OCI-LY1 (cell line): Measurements from ENCODE around the gene VPS37C.

Source experiments
- H2AFZ ChIP-seq: fragments of 200-600 bp; sonication (generic), shearing (Covaris generic); 2 replicates; pipeline ENCODE4 v1.6.0; 2014; ENCODE audit warnings: antibody characterized with exemption, mild to moderate bottlenecking, low read length
- H3F3A ChIP-seq: fragments of 200-600 bp; sonication (generic), shearing (Covaris generic); 2 replicates; pipeline ENCODE4 v1.6.0; 2014; ENCODE audit warnings: mild to moderate bottlenecking, antibody characterized with exemption, low read length, moderate library complexity; ENCODE audit not compliant: insufficient read depth
- H3K27ac ChIP-seq: fragments of 200-600 bp; sonication (generic); 2 replicates; pipeline ENCODE4 v1.5.1; 2014; ENCODE audit warnings: low read length, mixed run types, mild to moderate bottlenecking, low read depth; ENCODE audit not compliant: poor library complexity, severe bottlenecking
- H3K27me3 ChIP-seq: fragments of 200-600 bp; sonication (generic); 2 replicates; pipeline ENCODE4 v1.6.0; 2014; ENCODE audit warnings: antibody characterized with exemption, mild to moderate bottlenecking, low read length, moderate library complexity; ENCODE audit not compliant: insufficient read depth
- H3K36me3 ChIP-seq: fragments of 200-600 bp; sonication (generic); 2 replicates; pipeline ENCODE4 v1.6.1; 2014; ENCODE audit warnings: mild to moderate bottlenecking, antibody characterized with exemption, low read length, moderate library complexity, mixed read lengths; ENCODE audit not compliant: insufficient read depth
- H3K4me1 ChIP-seq: fragments of 200-600 bp; sonication (generic); 2 replicates; pipeline ENCODE4 v1.5.1; 2014; ENCODE audit warnings: mild to moderate bottlenecking, low read length, moderate library complexity; ENCODE audit not compliant: insufficient read depth, severe bottlenecking
- H3K4me2 ChIP-seq: fragments of 200-600 bp; sonication (generic), shearing (Covaris generic); 2 replicates; pipeline ENCODE4 v1.6.1; 2014; ENCODE audit warnings: low read length
- H3K4me3 ChIP-seq: fragments of 200-600 bp; sonication (generic); 2 replicates; pipeline ENCODE4 v1.5.1; 2014; ENCODE audit warnings: low read length, low read depth, mild to moderate bottlenecking, mixed read lengths; ENCODE audit not compliant: poor library complexity, severe bottlenecking
- H3K79me2 ChIP-seq: fragments of 200-600 bp; shearing (Covaris generic); 2 replicates; pipeline ENCODE4 v1.6.1; 2016; ENCODE audit warnings: mixed run types, low read length, mixed read lengths; ENCODE audit not compliant: insufficient read depth
- H3K9ac ChIP-seq: fragments of 200-600 bp; sonication (generic), shearing (Covaris generic); 2 replicates; pipeline ENCODE4 v1.6.1; 2014; ENCODE audit warnings: mild to moderate bottlenecking, low read length, mixed read lengths
- H3K9me2 ChIP-seq: fragments of 200-600 bp; sonication (generic), shearing (Covaris generic); 2 replicates; pipeline ENCODE4 v1.6.1; 2014; ENCODE audit warnings: low read depth, mild to moderate bottlenecking, low read length, mixed read lengths
- H3K9me3 ChIP-seq: fragments of 200-600 bp; shearing (Covaris generic); 2 replicates; pipeline ENCODE4 v1.6.1; 2014; ENCODE audit warnings: low read length, mixed read lengths
- H4K20me1 ChIP-seq: fragments of 200-600 bp; sonication (generic), shearing (Covaris generic); 2 replicates; pipeline ENCODE4 v1.6.0; 2016; ENCODE audit warnings: mild to moderate bottlenecking, low read length; ENCODE audit not compliant: insufficient read depth
- CTCF ChIP-seq: fragments of 200-600 bp; sonication (generic), shearing (Covaris generic); IDR thresholded peaks from 2 replicates; pipeline ENCODE4 v1.5.1; 2017; ENCODE audit warnings: mild to moderate bottlenecking, antibody characterized with exemption, low read length, moderate library complexity, mixed read lengths
- EZH2 ChIP-seq: fragments of 200-600 bp; sonication (generic), shearing (Covaris generic); IDR thresholded peaks from 2 replicates; pipeline ENCODE4 v1.8.0; 2017; ENCODE audit warnings: borderline replicate concordance, mixed run types, mild to moderate bottlenecking, antibody characterized with exemption, low read length, moderate library complexity, mixed read lengths

VPS37C gene

GRCh38 chr11:61133145-61133544, 28.1 kb downstream of the VPS37C start:
- no peaks in the 10 kb centered on the region for H3K9me2 ChIP-seq
- H3K9me3 ChIP-seq: no peaks in the 10 kb centered on the region

GRCh38 chr11:61132646-61133045, 28.6 kb downstream of the VPS37C start:
- H3K79me2 ChIP-seq: no peaks in the 10 kb centered on the region
- H3K4me1 ChIP-seq: peaks cover 10% of the 10 kb centered on the region
- H2AFZ ChIP-seq: no peak overlapping the region
- H3K4me2 ChIP-seq: no peak overlapping the region
- no peaks in the 10 kb centered on the region for H3K9me2 ChIP-seq
- no peak overlapping the region for H3K27ac ChIP-seq
- H3K9me3 ChIP-seq: no peaks in the 10 kb centered on the region
- TF ChIP-seq EZH2: no peak
- no peak for TF ChIP-seq CTCF
- H3K9ac ChIP-seq: no peak overlapping the region
- no peaks in the 10 kb centered on the region for H3K27me3 ChIP-seq
- no peak overlapping the region for H3K4me3 ChIP-seq
- no peaks in the 10 kb centered on the region for H4K20me1 ChIP-seq
- H3F3A ChIP-seq: no peaks in the 10 kb centered on the region
- no peaks in the 10 kb centered on the region for H3K36me3 ChIP-seq

More at GRCh38 chr11:61133145-61133544, 28.1 kb downstream of the VPS37C start:
- H3F3A ChIP-seq: no peaks in the 10 kb centered on the region
- no peak overlapping the region for H2AFZ ChIP-seq
- no peaks in the 10 kb centered on the region for H4K20me1 ChIP-seq
- no peak overlapping the region for H3K4me3 ChIP-seq
- TF ChIP-seq CTCF (no peak), EZH2 (no peak)
- H3K27me3 ChIP-seq: no peaks in the 10 kb centered on the region
- peaks cover 10% of the 10 kb centered on the region for H3K4me1 ChIP-seq
- H3K27ac ChIP-seq: no peak overlapping the region
- H3K4me2 ChIP-seq: no peak overlapping the region
- no peak overlapping the region for H3K9ac ChIP-seq
- H3K36me3 ChIP-seq: no peaks in the 10 kb centered on the region
- H3K79me2 ChIP-seq: no peaks in the 10 kb centered on the region

GRCh38 chr11:61131998-61132555, 29.1 kb downstream of the VPS37C start:
- no peaks in the 10 kb centered on the region for H4K20me1 ChIP-seq
- no peaks in the 10 kb centered on the region for H3K9me2 ChIP-seq
- H3K79me2 ChIP-seq: no peaks in the 10 kb centered on the region
- H3K4me2 ChIP-seq: no peak overlapping the region
- no peaks in the 10 kb centered on the region for H3K27me3 ChIP-seq
- no peak overlapping the region for H2AFZ ChIP-seq
- H3K9ac ChIP-seq: no peak overlapping the region
- no peaks in the 10 kb centered on the region for H3K36me3 ChIP-seq
- H3K27ac ChIP-seq: no peak overlapping the region
- H3K4me1 ChIP-seq: peaks cover 10% of the 10 kb centered on the region
- TF ChIP-seq EZH2 (no peak), CTCF (no peak)
- no peaks in the 10 kb centered on the region for H3K9me3 ChIP-seq
- no peak overlapping the region for H3K4me3 ChIP-seq
- H3F3A ChIP-seq: no peaks in the 10 kb centered on the region
